HCT116 (cell line): ENCODE data around the gene AACS. TPM values are rescaled to one million over a fixed set of nuclear protein-coding genes. Genes with fewer than 3 reads are reported as not detected.

Experiments used
- ATAC-seq: fragments of 200-7000 bp; cut with Tn5 transposase; 2 replicates; pipeline ENCODE4 v1.9.1; 2020; ENCODE audit warnings: mild to moderate bottlenecking, moderate library complexity
- BruUV-seq: library from RNA; stranded (reverse); fragments of 400-500 nt; replicated peaks from 2 replicates; lab custom pipeline; 2021; lab: Mats Ljungman, UMichigan
- CTCF ChIA-PET: fragments of 300-600 bp; sonication (Branson Sonifier 250); formaldehyde crosslinking; loops from one replicate; lab custom pipeline; 2021; ENCODE audit warnings: antibody characterized with exemption; lab: Charles Lee
- POLR2A ChIA-PET: fragments of 300-600, 350-600 bp; sonication (Branson Sonifier 250); formaldehyde crosslinking; loops from one replicate; lab custom pipeline; 2021; ENCODE audit warnings: antibody characterized with exemption; lab: Charles Lee
- RAD21 ChIA-PET, 2 experiments: fragments of 300-600 bp; sonication (Branson Sonifier 250); formaldehyde crosslinking; loops; one replicate each; lab custom pipeline; 2023; ENCODE audit warnings: low total read pairs in 2 of 2; ENCODE audit not compliant: uncharacterized antibody in 2 of 2, unreplicated experiment in 2 of 2, low non-redundant PET in 1 of 2; lab: Charles Lee
- DNase-seq: peaks from one replicate; pipeline ENCODE4 v3.0.0-alpha.2; 2010; ENCODE audit warnings: low read depth, low spot score
- H2AFZ ChIP-seq: fragments of 200-600 bp; shearing (Covaris generic), sonication (generic); 2 replicates; pipeline ENCODE4 v1.6.1; 2017; ENCODE audit warnings: low read depth, mixed run types, mixed read lengths, antibody characterized with exemption, low read length; ENCODE audit not compliant: poor library complexity, severe bottlenecking
- H3K27ac ChIP-seq: 2 replicates; pipeline ENCODE4 v1.5.1; 2012; ENCODE audit warnings: low read depth, low read length
- H3K27me3 ChIP-seq: fragments of 200-600 bp; sonication (generic); 2 replicates; pipeline ENCODE4 v1.6.1; 2016; ENCODE audit warnings: mixed run types, low read length, mixed read lengths; ENCODE audit not compliant: insufficient read depth
- H3K36me3 ChIP-seq, 2 experiments: fragments of 200-500 bp in 1 of 2; fragments of 200-600 bp in 1 of 2; sonication (Bioruptor generic) in 1 of 2; sonication (generic) in 1 of 2; 2 replicates each; pipeline versions ENCODE4 v1.5.1 to v1.6.1; 2014 to 2016; ENCODE audit warnings: low read length in 2 of 2, inconsistent platforms in 1 of 2, mixed read lengths in 1 of 2, mixed run types in 1 of 2; ENCODE audit not compliant: insufficient read depth in 2 of 2, control insufficient read depth in 1 of 2
- H3K4me1 ChIP-seq, 2 experiments: fragments of 200-600 bp in 1 of 2; sonication (generic) in 1 of 2; 2 replicates each; pipeline versions ENCODE4 v1.5.1 to v1.6.1; 2012 to 2017; ENCODE audit warnings: low read length in 2 of 2, inconsistent platforms in 1 of 2, mild to moderate bottlenecking in 1 of 2, mixed read lengths in 1 of 2, mixed run types in 1 of 2, moderate library complexity in 1 of 2; ENCODE audit not compliant: insufficient read depth in 2 of 2, control insufficient read depth in 1 of 2
- H3K4me2 ChIP-seq: fragments of 200-600 bp; sonication (generic); 2 replicates; pipeline ENCODE4 v1.6.1; 2017; ENCODE audit warnings: mixed run types, low read length, mixed read lengths
- H3K4me3 ChIP-seq, 2 experiments: fragments of 200-600 bp in 1 of 2; sonication (generic) in 1 of 2; replicated peaks in 1 of 2; 2 replicates each; pipeline ENCODE4 v1.5.1; 2011 to 2016; ENCODE audit warnings: low read length in 2 of 2, control low read depth in 1 of 2, low read depth in 1 of 2, mild to moderate bottlenecking in 1 of 2, mixed read lengths in 1 of 2, mixed run types in 1 of 2
- H3K79me2 ChIP-seq: fragments of 200-600 bp; sonication (generic); 2 replicates; pipeline ENCODE4 v1.6.1; 2017; ENCODE audit warnings: mild to moderate bottlenecking, mixed run types, low read length, moderate library complexity, mixed read lengths; ENCODE audit not compliant: insufficient read depth
- H3K9ac ChIP-seq: fragments of 200-600 bp; sonication (generic); 2 replicates; pipeline ENCODE4 v1.6.1; 2016; ENCODE audit warnings: low read length, mixed read lengths
- H3K9me2 ChIP-seq: fragments of 200-600 bp; sonication (generic), shearing (Covaris generic); 2 replicates; pipeline ENCODE4 v1.6.1; 2017; ENCODE audit warnings: mixed run types, mild to moderate bottlenecking, moderate library complexity; ENCODE audit not compliant: insufficient read depth
- H3K9me3 ChIP-seq, 2 experiments: fragments of 200-500 bp in 1 of 2; fragments of 200-600 bp in 1 of 2; sonication (Bioruptor generic) in 1 of 2; sonication (generic) in 1 of 2; 2 replicates each; pipeline ENCODE4 v1.6.1; 2014 to 2017; ENCODE audit warnings: low read length in 2 of 2, mixed read lengths in 2 of 2, inconsistent platforms in 1 of 2, low read depth in 1 of 2, mild to moderate bottlenecking in 1 of 2, mixed run types in 1 of 2, moderate library complexity in 1 of 2; ENCODE audit not compliant: control insufficient read depth in 1 of 2, insufficient read depth in 1 of 2
- H4K20me1 ChIP-seq: fragments of 200-600 bp; sonication (generic), shearing (Covaris generic); 2 replicates; pipeline ENCODE4 v1.6.1; 2017; ENCODE audit warnings: mixed run types, mild to moderate bottlenecking, moderate library complexity; ENCODE audit not compliant: insufficient read depth
- ATF3 ChIP-seq: IDR thresholded peaks from 2 replicates; pipeline ENCODE4 v1.6.1; 2012
- ELF1 ChIP-seq: IDR thresholded peaks from 2 replicates; pipeline ENCODE4 v1.6.1; 2012; ENCODE audit warnings: low read depth, borderline replicate concordance
- EZH2 ChIP-seq: fragments of 200-600 bp; sonication (generic); IDR thresholded peaks from 2 replicates; pipeline ENCODE4 v1.6.1; 2017; ENCODE audit warnings: antibody characterized with exemption, mixed run types
- EZH2phosphoT487 ChIP-seq: fragments of 200-600 bp; IDR thresholded peaks from 2 replicates; pipeline ENCODE4 v1.6.1; 2018; ENCODE audit warnings: antibody characterized with exemption, borderline replicate concordance
- POLR2A ChIP-seq: IDR thresholded peaks from 2 replicates; pipeline ENCODE4 v1.7.0; 2011; ENCODE audit warnings: borderline replicate concordance; ENCODE audit not compliant: insufficient read depth, insufficient read length; ENCODE audit errors: extremely low read depth
- REST ChIP-seq: IDR thresholded peaks from 2 replicates; pipeline ENCODE4 v1.6.1; 2012; ENCODE audit warnings: low read depth
- SIN3A ChIP-seq: IDR thresholded peaks from 2 replicates; pipeline ENCODE4 v1.6.1; 2012; ENCODE audit warnings: low read depth
- SRF ChIP-seq: IDR thresholded peaks from 2 replicates; pipeline ENCODE4 v1.6.1; 2012; ENCODE audit warnings: low read depth
- ZBTB33 ChIP-seq: IDR thresholded peaks from 2 replicates; pipeline ENCODE4 v1.6.1; 2011; ENCODE audit warnings: mild to moderate bottlenecking, low read length, moderate library complexity; ENCODE audit not compliant: insufficient replicate concordance; ENCODE audit errors: extremely low read depth
- intact Hi-C: fragments of 100-400 bp; cut with micrococcal nuclease; formaldehyde crosslinking; loops from 2 replicates; pipeline ENCODE4 v1.10.0; 2022
- total RNA-seq: library from RNA; stranded (reverse); gene quantifications from one replicate; pipeline ENCODE4 v1.2.1, GENCODE V29; 2021; ENCODE audit not compliant: unreplicated experiment

AACS gene
- total RNA-seq, 1 experiment from 2014 or later, result 16.0 TPM

- peaks cover 11% of the 10 kb centered on the region for H3K27me3 ChIP-seq
- TF ChIP-seq SIN3A, result no peak
- no peak for TF ChIP-seq REST
- no peak for DNase-seq
Observed at GRCh38 chr12:125180144-125180543, 114.9 kb downstream of the AACS start.

GRCh38 chr12:125181107-125181506 is 115.9 kb downstream of the AACS start:
- BruUV-seq, result no TSS peak
- 0 out of 2 replicates have a peak, but pooled peaks cover 2% of the 10 kb centered on the region for H3K27me3 ChIP-seq
- ChIA-PET POLR2A (no interaction called here), RAD21 (no interaction called here), CTCF (no interaction called here)
- no peak overlapping the region for H3K4me2 ChIP-seq
- DNase-seq, result no peak
- no peak overlapping the region for H3K9ac ChIP-seq
- intact Hi-C loops, result loop anchor here (5.0 to 10.0 kb wide), 2 partner anchors 884 to 1566 kb away; no protein-coding TSS in a partner anchor
- H4K20me1 ChIP-seq, result no peaks in the 10 kb centered on the region
- no peaks in the 10 kb centered on the region for H3K79me2 ChIP-seq
- no peaks in the 10 kb centered on the region for H3K9me2 ChIP-seq
- peaks cover 0 to 13% of the 10 kb centered on the region in 2 experiments; a peak in 2 of 4 replicates for H3K4me1 ChIP-seq
- H3K4me3 ChIP-seq, result no peak overlapping the region
- H3K9me3 ChIP-seq, result no peaks in the 10 kb centered on the region
- no peaks in the 10 kb centered on the region for H3K36me3 ChIP-seq
- H3K27ac ChIP-seq, result no peak overlapping the region
- no peak for ATAC-seq
- H2AFZ ChIP-seq, result no peak overlapping the region
- TF ChIP-seq POLR2A, result no peak
- TF ChIP-seq ATF3, result no peak
- no peak for TF ChIP-seq REST
- no peak for TF ChIP-seq EZH2phosphoT487
- TF ChIP-seq ELF1, result no peak
- TF ChIP-seq SRF, result no peak
- TF ChIP-seq ZBTB33, result no peak
- TF ChIP-seq EZH2, result no peak

More at GRCh38 chr12:125180144-125180543, 114.9 kb downstream of the AACS start:
- no peak for ATAC-seq
- Histone ChIP-seq H3K9me3 (no peaks in the 10 kb centered on the region), H3K9ac (no peak overlapping the region), H3K4me3 (no peak overlapping the region), H3K4me2 (no peak overlapping the region), H3K36me3 (no peaks in the 10 kb centered on the region), H3K27ac (no peak overlapping the region), H2AFZ (no peak overlapping the region), H4K20me1 (no peaks in the 10 kb centered on the region), H3K9me2 (no peaks in the 10 kb centered on the region), H3K4me1 (peaks cover 0 to 8% of the 10 kb centered on the region in 2 experiments; a peak in 1 of 4 replicates), H3K79me2 (no peaks in the 10 kb centered on the region)
- ChIA-PET POLR2A (no interaction called here), RAD21 (no interaction called here), CTCF (no interaction called here)
- intact Hi-C loops, result loop anchor here (5.0 to 10.0 kb wide), 2 partner anchors 885 to 1567 kb away; no protein-coding TSS in a partner anchor
- no TSS peak for BruUV-seq
